Stimulated activated CD8-positive, alpha-beta memory T cell treated with anti-CD3 and anti-CD28 coated beads, Interleukin-7, amount 100 ng/mL, for 1 hour (primary cell): ENCODE data around the gene CHRDL1.
"Not testable (repeated sequence)": the region's sequence is repeated elsewhere in the genome, so short reads cannot be mapped to it uniquely, and the experiment has no call there.

Experiments
- DNase-seq, 2 donors: peaks; one replicate each; pipeline ENCODE4 v3.0.0-alpha.2; 2020; ENCODE audit warnings: low read depth in 2 of 2

CHRDL1 gene, protein sequence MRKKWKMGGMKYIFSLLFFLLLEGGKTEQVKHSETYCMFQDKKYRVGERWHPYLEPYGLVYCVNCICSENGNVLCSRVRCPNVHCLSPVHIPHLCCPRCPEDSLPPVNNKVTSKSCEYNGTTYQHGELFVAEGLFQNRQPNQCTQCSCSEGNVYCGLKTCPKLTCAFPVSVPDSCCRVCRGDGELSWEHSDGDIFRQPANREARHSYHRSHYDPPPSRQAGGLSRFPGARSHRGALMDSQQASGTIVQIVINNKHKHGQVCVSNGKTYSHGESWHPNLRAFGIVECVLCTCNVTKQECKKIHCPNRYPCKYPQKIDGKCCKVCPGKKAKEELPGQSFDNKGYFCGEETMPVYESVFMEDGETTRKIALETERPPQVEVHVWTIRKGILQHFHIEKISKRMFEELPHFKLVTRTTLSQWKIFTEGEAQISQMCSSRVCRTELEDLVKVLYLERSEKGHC

DNA sequence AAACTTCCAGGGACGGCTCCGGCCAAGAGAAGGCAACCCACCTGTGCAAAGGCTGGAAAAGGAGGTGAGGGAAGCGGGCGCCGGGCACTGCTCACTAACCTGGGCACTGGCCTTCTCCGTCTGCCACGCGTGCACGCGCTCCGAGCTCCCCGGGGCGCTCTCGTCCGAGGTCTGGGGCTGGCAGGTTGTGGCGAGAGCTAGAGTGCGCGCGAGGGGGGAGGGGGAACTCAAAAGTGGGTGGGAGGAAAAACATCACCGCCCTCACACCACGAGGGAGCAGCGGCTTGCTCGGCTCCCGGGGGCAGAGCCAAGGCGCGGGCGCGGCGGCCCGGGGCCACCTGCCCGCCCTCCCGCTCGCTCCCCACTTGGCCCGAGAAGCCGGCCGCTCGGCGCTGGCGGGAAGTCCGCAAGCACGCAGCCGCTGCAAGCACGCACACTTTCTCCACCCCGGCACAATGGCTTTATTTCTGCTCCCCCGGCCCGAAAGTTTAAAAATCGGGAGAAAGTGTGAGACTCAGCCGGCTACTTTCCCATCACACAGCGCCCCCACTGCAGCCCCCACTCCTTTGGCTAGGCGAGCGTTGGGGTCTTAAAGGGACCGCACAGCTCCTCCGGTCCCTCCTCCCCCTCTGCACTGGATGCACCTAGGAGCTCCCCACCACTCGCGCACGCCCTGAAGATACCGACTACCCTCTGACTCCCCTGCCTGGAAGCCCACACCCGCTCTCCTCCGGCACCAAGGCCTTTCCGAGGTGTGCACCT is at the start of gene CHRDL1:
Gene CHRDL1 (minus strand): TSS at position 173 of the 762 bp plus-strand sequence. CDS start 3,636 bp downstream, outside the sequence.
- DNase-seq: no peak

DNA sequence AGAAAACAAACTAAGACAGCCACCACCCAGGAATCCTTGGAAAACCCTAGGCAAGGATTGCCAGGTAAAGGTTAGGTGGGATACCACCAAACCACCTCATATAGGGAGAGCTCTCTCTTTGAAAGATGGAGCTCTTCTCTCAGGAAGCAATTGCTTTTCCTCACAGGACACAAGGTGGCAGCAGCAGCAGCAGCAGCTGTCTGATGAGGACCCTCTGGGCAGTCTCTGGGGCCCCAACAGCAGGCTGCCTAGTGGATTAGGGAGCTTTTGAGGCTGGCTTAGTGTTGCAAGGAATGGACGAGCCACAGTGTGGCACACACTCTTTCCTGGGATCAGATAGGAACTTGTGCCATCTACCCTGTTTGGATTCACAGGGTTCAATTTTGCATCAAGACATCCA is 41.4 kb upstream of the CHRDL1 start:
- no peak for DNase-seq

DNA sequence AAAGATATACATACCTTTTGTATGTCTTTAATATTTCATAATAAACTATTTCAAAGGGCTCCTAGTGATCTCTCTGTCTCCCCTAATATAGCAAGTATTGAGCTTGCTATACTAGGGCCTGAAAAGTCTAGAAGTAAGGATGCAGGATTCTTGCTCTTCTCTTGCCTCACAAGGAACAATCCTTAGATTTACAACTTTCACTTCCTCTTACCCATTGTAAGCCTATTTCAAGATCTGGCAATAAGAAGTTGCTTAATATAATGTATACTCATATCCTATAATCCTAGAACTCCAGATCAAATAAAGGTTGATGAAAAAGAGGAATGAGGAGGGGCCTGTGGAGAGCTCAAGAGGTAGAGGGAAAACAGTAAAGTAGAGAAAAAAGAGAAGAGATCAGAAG is 40.8 kb upstream of the CHRDL1 start:
- no peak for DNase-seq

DNA sequence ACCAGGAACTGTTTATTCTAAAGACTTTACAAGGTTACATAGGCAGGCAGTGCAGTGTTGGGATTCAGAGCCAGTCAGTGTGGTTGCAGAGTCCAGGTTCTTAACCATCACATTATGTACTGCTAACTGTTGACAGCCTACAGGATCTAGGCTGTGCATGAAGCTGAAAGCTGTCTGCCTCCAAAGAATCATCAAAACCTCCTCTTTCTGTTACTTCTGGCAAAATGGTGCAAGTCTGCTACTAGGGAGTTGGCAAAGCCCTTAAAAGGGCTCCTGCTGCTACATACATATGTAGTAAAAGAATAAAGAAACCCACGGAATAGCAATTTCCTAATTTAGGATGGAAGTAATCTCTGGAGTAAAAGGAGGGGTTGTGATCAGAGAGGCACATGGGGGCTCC is 40.4 kb upstream of the CHRDL1 start:
- DNase-seq: no peak

DNA sequence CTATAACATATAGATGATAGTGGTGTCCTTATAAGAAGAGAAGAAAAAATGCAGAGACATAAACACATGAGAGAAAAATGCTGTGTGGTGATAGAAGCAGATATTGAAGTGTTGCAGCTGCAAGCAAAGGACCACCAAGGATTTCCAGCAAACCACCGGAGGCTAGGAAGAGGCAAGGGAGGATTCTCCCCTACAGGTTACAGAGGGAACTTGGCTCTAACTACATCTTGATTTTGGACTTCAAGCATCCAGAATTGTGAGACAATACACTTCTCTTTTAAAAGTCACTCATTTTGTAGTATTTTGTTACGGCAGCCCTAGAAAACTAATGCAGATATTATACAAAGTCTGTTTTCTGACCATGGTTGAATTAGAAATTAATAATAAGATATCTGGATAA is 30.4 kb upstream of the CHRDL1 start:
- DNase-seq: no peak

DNA sequence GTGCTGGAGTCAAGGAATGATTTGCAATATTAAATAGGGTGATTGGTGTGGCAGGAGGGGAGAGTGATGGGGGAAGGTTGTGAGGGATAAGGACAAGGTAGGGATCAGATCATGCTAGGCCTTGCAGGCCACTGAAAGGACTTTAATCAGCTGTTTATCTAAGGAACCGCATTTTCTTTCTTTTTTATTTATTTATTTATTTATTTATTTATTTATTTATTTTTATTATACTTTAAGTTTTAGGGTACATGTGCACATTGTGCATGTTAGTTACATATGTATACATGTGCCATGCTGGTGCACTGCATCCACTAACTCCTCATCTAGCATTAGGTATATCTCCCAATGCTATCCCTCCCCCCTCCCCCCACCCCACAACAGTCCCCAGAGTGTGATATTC is 20.9 kb upstream of the CHRDL1 start:
- DNase-seq: not testable (repeated sequence)

DNA sequence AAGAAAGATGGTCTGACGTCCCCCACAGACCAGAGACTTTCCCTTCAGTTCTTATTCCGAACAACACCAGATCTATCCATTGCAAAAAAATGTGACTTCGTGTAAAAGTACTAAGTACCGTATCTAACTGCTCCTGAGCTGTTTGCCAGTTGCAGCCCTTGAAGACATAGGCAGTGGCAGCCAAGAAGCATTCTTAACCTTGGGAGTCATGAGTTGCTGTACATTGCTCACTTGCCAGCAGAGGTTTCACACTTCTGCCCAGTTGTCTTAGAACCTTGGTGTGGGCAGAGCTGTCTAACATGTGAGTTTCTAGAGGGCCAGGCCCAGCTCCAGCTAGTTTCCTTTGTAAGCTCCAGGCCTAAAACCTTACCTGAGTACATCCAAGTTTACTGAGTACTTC is 10.5 kb upstream of the CHRDL1 start:
- no peak for DNase-seq

DNA sequence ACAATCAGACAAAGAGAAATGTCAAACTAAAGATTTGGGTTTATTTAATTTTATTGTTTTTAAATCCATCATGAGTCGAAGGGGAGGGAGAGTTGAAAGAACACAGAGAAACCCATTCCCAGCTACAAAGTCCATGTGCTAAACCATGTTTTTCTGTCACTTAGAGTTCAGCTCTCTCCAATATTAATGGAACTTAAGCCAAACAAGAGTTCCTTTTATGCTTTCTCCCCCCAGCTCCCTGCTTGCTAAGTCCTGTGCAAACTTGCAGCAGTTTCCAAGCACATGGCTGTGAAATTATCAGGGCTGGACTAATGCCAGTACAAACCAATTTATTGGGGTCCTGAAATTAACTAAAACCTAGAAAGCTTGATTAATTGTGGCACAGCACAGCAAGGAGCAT is 9.7 kb upstream of the CHRDL1 start:
- DNase-seq: no peak

DNA sequence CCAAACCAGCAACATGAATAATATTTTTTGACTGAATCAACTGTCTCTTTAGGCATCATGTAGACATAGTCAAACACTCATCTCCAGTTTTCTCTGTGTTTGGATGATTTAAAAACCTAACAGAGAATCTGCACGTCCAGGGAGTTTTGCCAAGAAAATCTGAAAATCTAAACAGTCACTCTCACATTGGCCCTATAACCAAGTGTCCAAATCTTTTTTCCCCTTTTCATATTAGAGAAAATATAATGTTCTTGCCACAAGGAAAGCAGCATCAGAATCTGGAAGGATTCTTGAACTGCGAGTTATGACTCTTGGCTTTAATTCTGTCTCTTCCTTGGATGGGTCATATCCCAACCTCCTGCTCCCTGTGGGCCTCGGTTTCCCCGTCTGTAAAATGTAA is 8.8 kb upstream of the CHRDL1 start:
- DNase-seq: no peak

DNA sequence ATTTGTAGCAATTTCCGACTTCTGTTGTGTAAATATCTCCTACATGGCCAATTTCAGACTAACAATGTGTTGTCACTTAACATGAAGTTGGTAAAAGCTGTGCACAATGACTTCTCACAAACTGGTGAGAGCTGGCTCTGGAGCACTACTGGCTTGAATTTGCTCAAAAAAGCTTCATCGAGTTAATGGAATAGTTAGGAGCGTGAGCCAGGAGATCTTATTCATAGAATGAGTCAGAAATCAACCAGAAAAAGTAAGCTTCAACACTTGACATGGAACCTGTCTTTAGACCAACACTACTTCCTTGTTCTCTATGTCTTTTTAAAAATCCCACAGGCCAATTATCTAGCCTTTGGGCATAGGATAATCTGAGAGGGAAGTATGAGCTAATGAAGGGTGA is 7.9 kb upstream of the CHRDL1 start:
- DNase-seq: no peak

DNA sequence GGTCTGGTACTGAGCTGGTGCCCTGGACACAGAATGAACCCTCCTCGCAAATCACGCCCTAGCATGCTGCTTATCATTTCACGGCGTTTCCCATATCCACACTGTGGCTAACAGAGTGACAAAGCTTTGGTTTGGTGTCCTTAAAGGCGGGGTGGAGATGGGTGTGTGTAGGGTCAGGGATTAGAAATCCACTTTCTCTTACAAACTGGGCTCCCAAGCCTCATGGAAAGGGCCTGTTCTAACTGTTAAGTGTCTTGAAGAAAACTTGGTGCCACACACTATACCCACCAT is 735 bp upstream of the CHRDL1 start:
- DNase-seq: no peak

DNA sequence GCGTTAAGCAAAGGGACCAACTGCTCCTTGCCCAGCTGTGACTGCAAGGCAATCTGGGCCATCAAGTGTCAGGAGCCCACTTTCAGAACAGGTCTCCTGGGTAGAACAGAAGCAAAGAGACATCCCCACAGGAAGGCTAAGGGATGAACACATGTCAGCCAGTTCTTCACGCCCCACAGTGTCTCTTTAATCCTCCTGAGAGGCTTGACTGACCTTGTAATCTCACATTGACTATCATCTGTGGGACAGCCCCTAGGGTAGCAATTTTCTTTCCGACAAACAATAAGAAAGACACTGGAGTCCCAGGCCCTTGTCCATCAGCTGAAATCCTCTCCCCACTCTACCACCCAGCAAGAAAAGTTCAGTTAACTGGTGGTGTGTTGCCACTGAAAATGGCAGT is 1.0 kb downstream of the CHRDL1 start:
- DNase-seq: no peak

DNA sequence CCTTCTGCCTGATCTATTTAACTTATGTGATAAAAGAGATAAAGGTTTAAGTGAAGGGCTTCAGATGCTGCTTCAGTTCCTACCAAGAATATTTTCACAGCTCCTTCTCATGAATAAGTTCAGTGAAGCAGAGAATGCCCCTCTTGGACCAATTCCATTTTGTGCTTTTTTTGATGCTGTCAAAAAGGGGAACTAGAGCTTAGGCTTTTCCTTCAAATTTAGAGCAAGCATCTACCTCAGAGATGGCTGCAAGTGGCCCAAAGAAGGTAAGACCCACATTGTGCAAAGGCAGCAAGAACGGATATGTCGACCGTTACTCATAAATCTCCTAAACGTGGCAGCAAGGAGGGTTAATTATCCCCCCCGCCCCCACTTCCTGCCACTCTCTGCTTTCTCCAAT is 4.5 kb downstream of the CHRDL1 start:
- no peak for DNase-seq

DNA sequence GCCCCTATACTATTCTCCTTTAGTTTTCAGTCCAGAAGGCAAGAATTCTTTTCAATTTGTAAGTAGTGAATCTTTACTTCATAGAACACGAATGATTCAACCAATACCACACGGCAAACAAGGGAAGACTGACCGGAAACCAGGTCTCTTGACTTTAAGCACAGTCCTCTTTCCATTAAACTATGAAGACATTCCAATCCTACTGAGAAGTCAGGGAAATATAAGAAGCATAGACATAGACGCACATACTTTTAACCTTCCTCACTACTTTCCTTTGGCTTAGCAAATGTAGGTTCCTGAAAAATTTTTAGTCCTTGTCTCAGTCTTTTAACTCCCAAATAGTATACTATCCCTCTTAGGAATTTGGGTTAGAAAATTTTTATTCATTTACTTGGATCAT is 9.1 kb downstream of the CHRDL1 start:
- DNase-seq: no peak

DNA sequence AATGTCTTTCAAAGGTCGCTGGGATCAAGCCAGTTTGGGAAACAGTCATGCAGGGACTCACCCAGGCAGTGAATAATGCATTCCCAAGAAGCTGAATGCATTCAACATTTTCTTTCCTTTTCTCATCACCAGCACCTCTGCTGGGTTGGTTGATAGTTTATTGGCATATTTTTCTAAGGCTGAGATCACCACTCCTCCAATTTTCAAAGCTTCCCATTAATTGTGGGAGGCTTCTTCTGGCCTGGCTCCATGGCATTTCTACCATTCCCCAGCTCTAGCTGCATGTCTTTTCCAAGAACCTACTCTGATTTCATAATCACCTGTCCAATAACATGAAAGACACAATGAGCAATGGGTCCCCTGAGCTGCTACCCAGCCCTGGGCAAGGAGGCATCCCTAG is 35.8 kb downstream of the CHRDL1 start:
- DNase-seq: no peak

DNA sequence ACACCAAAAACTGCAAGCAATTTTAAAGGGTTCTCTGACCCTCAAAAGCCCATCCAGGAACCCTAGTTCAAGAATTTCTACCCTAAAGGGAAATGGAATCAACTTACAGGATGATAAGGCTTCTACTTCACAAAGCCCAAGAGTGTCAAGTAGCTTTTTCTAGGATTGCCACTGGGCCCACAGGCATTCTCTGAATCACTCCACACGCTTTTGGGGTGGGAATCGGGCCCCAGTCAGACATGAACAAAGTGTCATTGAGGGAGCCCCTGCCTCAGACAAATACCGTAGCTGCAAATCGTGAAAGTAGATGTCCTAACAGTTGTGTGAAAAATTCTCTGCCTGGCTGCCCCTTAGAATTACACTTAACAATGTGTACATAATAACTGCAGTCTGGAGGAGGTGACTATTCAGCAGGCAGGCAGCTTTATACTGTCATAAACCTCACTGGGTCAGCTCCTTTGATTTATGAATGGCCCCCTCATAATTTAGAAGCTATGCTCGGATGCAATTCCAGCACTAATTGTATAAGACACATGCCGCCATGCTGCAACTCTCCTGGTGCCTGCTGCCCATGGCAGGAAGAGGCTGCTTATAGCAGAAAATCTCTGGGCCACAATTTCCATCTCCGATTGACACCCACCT is 36.7 kb downstream of the CHRDL1 start:
- no peak for DNase-seq

DNA sequence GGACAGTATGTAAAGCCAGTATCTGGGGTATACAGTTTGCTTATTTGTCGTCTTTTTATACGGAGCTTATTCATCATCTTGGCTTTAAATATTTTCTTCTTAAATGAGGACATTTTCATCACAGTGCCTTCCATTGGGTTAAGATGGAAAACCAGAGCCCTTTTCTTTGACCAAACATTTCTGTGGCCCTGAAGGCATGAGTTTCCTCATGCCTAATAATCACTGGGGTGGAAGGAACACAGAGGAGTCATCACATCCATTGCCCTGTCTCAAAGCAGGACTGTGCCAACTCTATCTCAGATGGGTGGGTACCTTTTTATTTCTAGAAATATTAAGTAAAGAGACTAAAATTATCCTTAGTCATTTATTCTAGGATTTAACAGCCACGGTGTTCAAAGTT is 40.0 kb downstream of the CHRDL1 start:
- no peak for DNase-seq

DNA sequence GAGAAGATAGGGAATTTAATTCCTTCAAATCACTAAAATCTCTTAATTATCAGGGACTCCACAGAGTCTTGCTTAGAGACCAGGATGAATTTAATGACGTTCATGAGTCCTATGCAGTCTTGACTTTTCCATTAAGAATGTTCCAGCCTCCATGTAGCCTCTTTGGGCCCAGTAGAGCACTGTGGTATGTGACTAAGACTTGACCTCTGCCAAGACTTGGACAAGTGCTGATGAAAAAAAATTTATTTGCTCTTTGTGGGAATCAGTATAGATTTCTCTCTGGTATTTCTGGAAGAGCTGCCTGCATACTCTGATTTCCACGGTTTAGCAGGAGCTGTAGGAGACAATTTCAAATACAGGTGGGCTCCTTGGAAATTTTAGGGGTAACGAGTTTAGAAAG is 40.6 kb downstream of the CHRDL1 start:
- no peak for DNase-seq

DNA sequence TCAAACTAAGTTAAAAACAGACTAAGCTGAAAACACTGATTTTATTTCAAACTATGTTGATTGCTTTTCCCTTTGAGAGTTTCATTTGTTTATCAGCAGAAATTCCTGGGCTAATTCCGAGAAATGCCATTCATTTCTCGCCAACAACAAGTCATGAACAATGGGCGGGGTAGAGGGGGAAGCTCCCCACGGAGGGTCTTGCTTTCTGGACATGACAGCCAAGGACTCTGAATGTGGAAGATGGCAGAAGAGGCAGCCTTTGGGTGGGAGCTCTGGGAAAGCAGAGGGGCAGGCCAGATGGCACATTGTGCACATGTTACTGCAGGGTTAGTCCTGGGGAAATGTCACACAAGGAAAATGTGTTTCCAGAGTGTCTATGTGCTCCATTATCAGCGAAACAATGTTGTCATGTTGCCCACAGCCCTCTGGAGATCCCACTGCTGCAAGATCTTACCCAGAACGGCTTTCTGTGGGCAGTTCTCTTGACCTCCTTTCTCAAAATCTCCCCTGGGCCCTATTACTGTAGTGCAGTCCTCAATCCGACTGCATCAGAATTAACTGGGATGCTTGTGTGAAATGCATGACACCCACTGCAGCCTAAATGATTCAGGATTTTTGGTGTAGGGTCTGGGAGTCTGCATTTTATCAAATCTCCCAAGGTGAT is 45.0 kb downstream of the CHRDL1 start:
- no peak for DNase-seq

DNA sequence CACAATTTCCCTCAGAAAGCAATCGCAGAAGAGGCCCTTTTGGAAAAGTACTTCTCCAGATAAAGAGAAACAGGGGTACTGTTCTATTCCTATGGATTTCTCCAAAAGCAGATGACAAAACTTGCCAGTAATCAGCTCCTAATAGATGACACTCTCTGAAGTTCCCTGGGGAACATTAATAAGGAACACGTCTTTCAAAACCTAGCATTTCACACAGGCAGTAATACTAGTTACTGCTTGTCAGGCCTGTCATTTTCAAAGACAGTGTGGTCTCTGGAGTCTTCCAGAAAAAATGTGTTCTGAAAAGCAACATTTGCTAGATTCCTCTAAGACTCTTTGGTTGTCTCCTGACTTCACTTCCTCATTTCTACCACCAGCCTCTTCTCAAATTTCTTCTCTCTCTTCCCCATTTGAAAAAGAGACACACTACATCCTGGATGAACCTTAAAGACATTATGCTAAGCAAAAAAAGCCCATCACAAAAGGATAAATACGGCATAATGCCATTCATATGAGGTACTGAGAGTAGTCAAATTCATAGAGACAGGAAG is 47.3 kb downstream of the CHRDL1 start:
- no peak for DNase-seq

DNA sequence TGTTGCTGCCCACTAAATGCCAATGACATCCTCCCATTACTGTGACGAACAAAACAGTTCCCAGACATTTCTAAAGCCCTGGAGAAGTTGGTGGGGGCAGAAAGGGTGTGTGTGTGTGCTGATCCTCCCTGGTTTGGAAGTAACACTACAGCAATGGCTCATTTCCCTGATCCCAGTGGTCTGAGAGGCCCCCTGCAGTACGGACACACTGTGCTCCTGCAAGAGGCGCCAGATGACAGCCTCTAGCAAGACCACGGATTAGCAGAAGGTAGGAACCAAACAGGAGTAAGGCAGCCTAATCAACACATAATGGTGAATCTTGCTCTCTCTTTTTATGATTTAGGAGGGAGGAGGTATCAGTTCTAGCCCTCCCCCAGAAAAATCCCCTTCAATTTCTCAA is 49.6 kb downstream of the CHRDL1 start:
- no peak for DNase-seq

DNA sequence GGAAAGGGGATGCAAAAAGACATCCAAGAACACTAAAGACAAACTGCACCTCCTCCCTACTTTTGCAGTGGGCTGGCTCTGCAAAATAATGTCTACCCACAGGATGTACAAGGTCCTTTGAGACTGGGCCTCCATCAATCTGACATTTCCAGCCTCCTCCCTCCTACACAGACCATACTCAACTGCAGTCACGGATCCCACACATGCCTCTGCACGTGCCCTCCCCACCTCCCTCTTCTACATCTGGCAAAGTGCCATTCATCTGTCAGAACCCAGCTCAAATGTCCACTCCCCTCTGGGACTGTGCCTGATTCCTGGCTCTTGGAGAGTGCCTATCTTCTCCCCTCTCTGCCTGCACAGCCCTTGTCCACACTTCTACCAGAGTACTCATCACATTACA is 50.3 kb downstream of the CHRDL1 start:
- DNase-seq: no peak
